Smooth muscle cell (in vitro differentiated cells): ENCODE results near the gene SLC22A5. TPM values are rescaled to one million over a fixed set of nuclear protein-coding genes. Genes with fewer than 3 reads are reported as not detected.
A peak's percentile ranks its signal among the peaks of the same experiment; 100 is the strongest.

ENCODE experiments used
- DNase-seq: peaks from one replicate; lab custom pipeline; 2025; ENCODE audit not compliant: unreplicated experiment; lab: John Stamatoyannopoulos, UW
- H2AFZ ChIP-seq: fragments of 200-600 bp; sonication (generic); 2 replicates; pipeline ENCODE4 v1.6.0; 2016; ENCODE audit warnings: antibody characterized with exemption, low read depth, mild to moderate bottlenecking
- H3F3A ChIP-seq: fragments of 200-600 bp; sonication (generic); 2 replicates; pipeline ENCODE4 v1.6.0; 2017; ENCODE audit warnings: antibody characterized with exemption, low read depth
- H3K27ac ChIP-seq: fragments of 200-600 bp; sonication (generic); 2 replicates; pipeline ENCODE4 v1.5.1; 2016; ENCODE audit warnings: low read depth, mild to moderate bottlenecking
- H3K27me3 ChIP-seq: fragments of 200-600 bp; sonication (generic); 2 replicates; pipeline ENCODE4 v1.6.1; 2016; ENCODE audit warnings: low read depth, mild to moderate bottlenecking
- H3K36me3 ChIP-seq: fragments of 200-600 bp; sonication (generic); 2 replicates; pipeline ENCODE4 v1.5.1; 2016; ENCODE audit warnings: low read depth
- H3K4me1 ChIP-seq: fragments of 200-600 bp; sonication (generic); 2 replicates; pipeline ENCODE4 v1.5.1; 2016; ENCODE audit warnings: low read depth
- H3K4me2 ChIP-seq: fragments of 200-600 bp; sonication (generic); 2 replicates; pipeline ENCODE4 v1.6.0; 2016; ENCODE audit warnings: mild to moderate bottlenecking
- H3K4me3 ChIP-seq: fragments of 200-600 bp; sonication (generic); 2 replicates; pipeline ENCODE4 v1.5.1; 2016; ENCODE audit warnings: mild to moderate bottlenecking
- H3K79me2 ChIP-seq: fragments of 200-600 bp; sonication (generic); 2 replicates; pipeline ENCODE4 v1.6.0; 2016; ENCODE audit warnings: low read depth, mild to moderate bottlenecking
- H3K9ac ChIP-seq: fragments of 200-600 bp; sonication (generic); 2 replicates; pipeline ENCODE4 v1.6.0; 2016; ENCODE audit warnings: low read depth
- H3K9me3 ChIP-seq: fragments of 200-600 bp; sonication (generic); replicated peaks from 2 replicates; pipeline ENCODE4 v1.5.1; 2016; ENCODE audit warnings: low read depth
- H4K20me1 ChIP-seq: fragments of 200-600 bp; sonication (generic); 2 replicates; pipeline ENCODE4 v1.6.0; 2016; ENCODE audit warnings: low read depth
- WGBS: methylation state at CpG from one replicate; pipeline ENCODE4 v1.1.7; 2016; ENCODE audit warnings: low lambda C conversion rate; 5-methylcytosine and 5-hydroxymethylcytosine counted together
- polyA plus RNA-seq: library from polyadenylated mRNA; unstranded; fragments of >200 nt; fragmentation: Nextera tagmentation; extraction: Ambion mirVana; gene quantifications from 2 replicates; pipeline ENCODE4 v1.2.1, GENCODE V29; 2016
- total RNA-seq: library from RNA; depleted of rRNA; stranded (reverse); fragments of >200 nt; gene quantifications from 2 replicates; pipeline ENCODE4 v1.2.3, GENCODE V29; 2014
- TF ChIP-seq, protein P1 (sequence below): fragments of 200-600 bp; sonication (generic); IDR thresholded peaks from 2 replicates; pipeline ENCODE4 v1.5.1; 2017; ENCODE audit warnings: borderline replicate concordance, mild to moderate bottlenecking, antibody characterized with exemption; ENCODE audit not compliant: insufficient read depth, poor library complexity, severe bottlenecking

Gene SLC22A5
- total and polyA plus RNA-seq, 2 experiments from 2014 or later, result 1.5 to 4.6 TPM

DNA sequence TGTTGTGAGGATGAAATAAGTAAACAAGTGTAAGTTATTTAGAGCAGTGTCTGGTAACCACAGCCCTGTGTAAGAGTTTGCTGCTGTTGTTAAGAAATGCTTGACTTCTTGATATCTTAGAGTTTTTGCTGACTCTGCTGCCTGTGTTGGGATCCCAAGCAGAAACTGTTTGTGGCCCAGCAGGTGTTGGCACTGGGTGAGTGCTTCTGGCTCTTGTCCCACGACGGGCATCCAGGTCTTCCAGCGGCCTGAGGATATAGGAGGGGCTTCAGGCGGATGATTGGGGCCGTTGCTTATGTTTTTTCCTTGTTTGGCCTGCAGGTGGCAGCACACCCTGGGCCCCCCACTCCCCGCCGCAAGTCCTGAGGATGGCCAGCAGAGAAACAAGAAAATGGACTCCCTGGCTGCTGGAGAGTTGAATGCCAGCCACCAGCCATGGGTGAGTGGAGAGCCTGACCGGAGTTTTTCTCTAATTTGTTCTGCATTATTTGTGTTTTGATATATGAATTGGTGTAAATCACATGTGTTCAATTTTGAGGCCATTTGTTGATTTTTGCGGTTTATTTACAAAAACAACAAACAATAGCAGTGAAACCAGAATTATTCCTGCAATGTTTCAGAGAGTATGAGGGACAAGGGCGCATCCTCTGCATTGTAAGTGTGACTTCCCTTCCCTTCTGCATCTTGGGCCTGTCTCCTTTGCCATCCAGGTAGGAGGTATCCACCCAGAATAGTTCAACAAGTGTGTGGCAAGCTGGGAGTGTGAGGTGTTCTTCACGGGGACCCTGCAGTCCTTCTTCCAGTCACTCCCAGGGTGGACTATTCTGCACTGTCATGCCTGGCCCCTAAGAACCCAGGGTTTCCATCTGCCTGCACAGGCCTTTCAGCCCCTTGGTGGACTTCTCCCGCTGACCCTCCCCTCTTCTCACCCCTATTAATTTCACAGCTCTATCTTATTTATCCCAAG lies 50.3 kb downstream of the SLC22A5 start:
- H3K4me3 ChIP-seq, result no peak overlapping the region
- H3K27me3 ChIP-seq, result no peaks in the 10 kb centered on the region
- no peak overlapping the region for H3K9ac ChIP-seq
- H2AFZ ChIP-seq, result no peak overlapping the region
- no peaks in the 10 kb centered on the region for H3K36me3 ChIP-seq
- no peak overlapping the region for H3K27ac ChIP-seq
- peak; percentile 44 for DNase-seq
- H3K79me2 ChIP-seq, result no peaks in the 10 kb centered on the region
- no peaks in the 10 kb centered on the region for H4K20me1 ChIP-seq
- H3K4me2 ChIP-seq, result no peak overlapping the region
- H3K9me3 ChIP-seq, result no peaks in the 10 kb centered on the region
- H3F3A ChIP-seq, result no peaks in the 10 kb centered on the region
- WGBS, result 35% methylated on average over 12 of the region's 12 CpGs
- peaks cover 3% of the 10 kb centered on the region for H3K4me1 ChIP-seq
- TF ChIP-seq, protein P1, sequence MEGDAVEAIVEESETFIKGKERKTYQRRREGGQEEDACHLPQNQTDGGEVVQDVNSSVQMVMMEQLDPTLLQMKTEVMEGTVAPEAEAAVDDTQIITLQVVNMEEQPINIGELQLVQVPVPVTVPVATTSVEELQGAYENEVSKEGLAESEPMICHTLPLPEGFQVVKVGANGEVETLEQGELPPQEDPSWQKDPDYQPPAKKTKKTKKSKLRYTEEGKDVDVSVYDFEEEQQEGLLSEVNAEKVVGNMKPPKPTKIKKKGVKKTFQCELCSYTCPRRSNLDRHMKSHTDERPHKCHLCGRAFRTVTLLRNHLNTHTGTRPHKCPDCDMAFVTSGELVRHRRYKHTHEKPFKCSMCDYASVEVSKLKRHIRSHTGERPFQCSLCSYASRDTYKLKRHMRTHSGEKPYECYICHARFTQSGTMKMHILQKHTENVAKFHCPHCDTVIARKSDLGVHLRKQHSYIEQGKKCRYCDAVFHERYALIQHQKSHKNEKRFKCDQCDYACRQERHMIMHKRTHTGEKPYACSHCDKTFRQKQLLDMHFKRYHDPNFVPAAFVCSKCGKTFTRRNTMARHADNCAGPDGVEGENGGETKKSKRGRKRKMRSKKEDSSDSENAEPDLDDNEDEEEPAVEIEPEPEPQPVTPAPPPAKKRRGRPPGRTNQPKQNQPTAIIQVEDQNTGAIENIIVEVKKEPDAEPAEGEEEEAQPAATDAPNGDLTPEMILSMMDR, result peak; percentile 80

DNA sequence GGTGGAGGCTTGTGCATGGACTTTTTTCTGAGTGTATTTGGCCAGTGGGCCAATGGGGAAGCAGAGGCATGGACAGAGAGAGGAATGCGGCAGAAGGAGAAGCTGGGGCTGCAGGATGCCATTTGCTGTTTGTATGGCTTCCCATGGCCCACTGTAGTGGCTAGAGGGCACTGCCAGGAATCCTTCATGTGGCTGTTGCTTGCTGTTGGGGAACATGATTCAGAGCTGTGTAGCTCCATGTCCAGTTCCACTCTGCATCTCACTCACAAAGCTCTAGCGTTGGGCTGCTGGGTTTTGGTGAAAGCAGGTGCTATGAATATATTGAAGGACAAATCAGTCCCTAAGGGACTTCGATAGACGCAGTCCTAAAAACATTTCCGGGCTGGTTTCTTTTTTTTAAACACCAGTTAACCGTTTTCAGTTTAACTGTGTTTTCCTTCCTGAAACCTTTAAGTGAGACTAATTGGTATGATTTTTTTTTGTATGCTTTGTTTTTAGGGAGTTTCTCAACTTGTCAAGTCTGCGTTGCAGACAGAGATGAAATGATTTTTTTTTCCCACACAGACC lies 51.3 kb downstream of the SLC22A5 start:
- no peak overlapping the region for H2AFZ ChIP-seq
- H3K4me1 ChIP-seq, result peaks cover 4% of the 10 kb centered on the region
- H3F3A ChIP-seq, result peaks cover under 1% of the 10 kb centered on the region
- H3K27me3 ChIP-seq, result no peaks in the 10 kb centered on the region
- WGBS, result 94% methylated on average over 7 of the region's 7 CpGs
- no peak overlapping the region for H3K9ac ChIP-seq
- H3K36me3 ChIP-seq, result no peaks in the 10 kb centered on the region
- no peak overlapping the region for H3K27ac ChIP-seq
- TF ChIP-seq, protein P1, result no peak
- no peaks in the 10 kb centered on the region for H4K20me1 ChIP-seq
- no peaks in the 10 kb centered on the region for H3K79me2 ChIP-seq
- DNase-seq, result no peak
- H3K9me3 ChIP-seq, result no peaks in the 10 kb centered on the region
- H3K4me2 ChIP-seq, result no peak overlapping the region
- H3K4me3 ChIP-seq, result no peak overlapping the region

DNA sequence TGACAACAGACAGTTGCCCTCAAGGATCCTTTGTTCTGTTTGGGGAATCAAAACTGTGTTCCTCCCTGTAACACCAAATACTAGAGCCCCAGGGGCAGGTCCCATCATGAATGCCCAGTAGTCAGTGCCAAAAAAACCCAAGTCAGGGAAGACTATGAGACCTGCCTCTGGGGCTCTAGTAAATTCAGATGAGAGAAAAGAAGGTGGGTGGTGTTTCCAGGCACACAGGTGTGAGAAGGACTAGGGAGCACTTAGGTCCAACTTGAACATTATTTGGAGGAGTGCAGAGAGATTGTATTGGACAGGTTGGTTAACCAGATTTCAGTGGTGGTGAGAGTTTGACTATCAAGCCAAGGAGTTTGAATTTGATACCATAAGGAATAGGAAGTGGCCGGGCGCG lies 52.0 kb downstream of the SLC22A5 start:
- Histone ChIP-seq H3K4me1 (peaks cover 10% of the 10 kb centered on the region), H2AFZ (no peak overlapping the region)

More for the DNA sequence above, 52.0 kb downstream of the SLC22A5 start:
- H3K36me3 ChIP-seq, result no peaks in the 10 kb centered on the region
- H3K27me3 ChIP-seq, result no peaks in the 10 kb centered on the region
- H4K20me1 ChIP-seq, result no peaks in the 10 kb centered on the region
- 98% methylated on average over 3 of the region's 3 CpGs for WGBS
- TF ChIP-seq, protein P1, result no peak
- H3F3A ChIP-seq, result peaks cover 4% of the 10 kb centered on the region
- H3K27ac ChIP-seq, result no peak overlapping the region
- H3K4me3 ChIP-seq, result no peak overlapping the region
- H3K9me3 ChIP-seq, result no peaks in the 10 kb centered on the region
- no peak overlapping the region for H3K9ac ChIP-seq
- no peak overlapping the region for H3K4me2 ChIP-seq
- no peaks in the 10 kb centered on the region for H3K79me2 ChIP-seq
- DNase-seq, result no peak
